ENCODE data around the gene RTKN2. TPM values are rescaled to one million over a fixed set of nuclear protein-coding genes. Genes with fewer than 3 reads are reported as not detected.
A peak's percentile ranks its signal among the peaks of the same experiment; 100 is the strongest.

Gene RTKN2
- total RNA-seq, 1 donor from 2014 or later = 3.9 TPM

GRCh38 chr10:62194924-62195674 lies 73.5 kb downstream of the RTKN2 start:
- no peak overlapping the region for H3K4me3 Mint-ChIP-seq (ENCODE audit: unreplicated experiment)
- H3K9me3 Mint-ChIP-seq (ENCODE audit: low read depth) = no peaks in the 10 kb centered on the region
- H3K36me3 Mint-ChIP-seq (ENCODE audit: low read depth) = no peaks in the 10 kb centered on the region
- H3K27me3 Mint-ChIP-seq (ENCODE audit: low read depth) = no peaks in the 10 kb centered on the region
- no peak for TF ChIP-seq CTCF (IDR thresholded peaks at IDR 0.05)
- peaks cover 12% of the 10 kb centered on the region for H3K4me1 Mint-ChIP-seq (ENCODE audit: low read depth)
- H3K27ac Mint-ChIP-seq (ENCODE audit: unreplicated experiment) = peak overlapping the region; percentile 14
- no peak for DNase-seq (ENCODE audit: low spot score)

- Mint-ChIP-seq H3K4me1 (ENCODE audit: low read depth) (peaks cover 12% of the 10 kb centered on the region), H3K27me3 (ENCODE audit: low read depth) (no peaks in the 10 kb centered on the region), H3K27ac (ENCODE audit: unreplicated experiment) (no peak overlapping the region), H3K4me3 (ENCODE audit: unreplicated experiment) (no peak overlapping the region), H3K9me3 (ENCODE audit: low read depth) (no peaks in the 10 kb centered on the region), H3K36me3 (ENCODE audit: low read depth) (peaks cover 1% of the 10 kb centered on the region)
- no peak for TF ChIP-seq CTCF (IDR thresholded peaks at IDR 0.05)
- no peak for DNase-seq (ENCODE audit: low spot score)
Observed at GRCh38 chr10:62193479-62193878, 75.2 kb downstream of the RTKN2 start.

- Mint-ChIP-seq H3K36me3 (ENCODE audit: low read depth) (peaks cover 1% of the 10 kb centered on the region), H3K4me1 (ENCODE audit: low read depth) (no peaks in the 10 kb centered on the region), H3K27ac (ENCODE audit: unreplicated experiment) (no peak overlapping the region), H3K4me3 (ENCODE audit: unreplicated experiment) (no peak overlapping the region), H3K9me3 (ENCODE audit: low read depth) (no peaks in the 10 kb centered on the region), H3K27me3 (ENCODE audit: low read depth) (no peaks in the 10 kb centered on the region)
- no peak for TF ChIP-seq CTCF (IDR thresholded peaks at IDR 0.05)
- DNase-seq (ENCODE audit: low spot score) = no peak
Observed at GRCh38 chr10:62189131-62189530, 79.5 kb downstream of the RTKN2 start.

- no peaks in the 10 kb centered on the region for H3K27me3 Mint-ChIP-seq (ENCODE audit: low read depth)
- H3K4me3 Mint-ChIP-seq (ENCODE audit: unreplicated experiment) = no peak overlapping the region
- no peak for TF ChIP-seq CTCF (IDR thresholded peaks at IDR 0.05)
- DNase-seq (ENCODE audit: low spot score) = no peak
- H3K4me1 Mint-ChIP-seq (ENCODE audit: low read depth) = no peaks in the 10 kb centered on the region
- H3K9me3 Mint-ChIP-seq (ENCODE audit: low read depth) = no peaks in the 10 kb centered on the region
- peaks cover 1% of the 10 kb centered on the region for H3K36me3 Mint-ChIP-seq (ENCODE audit: low read depth)
- H3K27ac Mint-ChIP-seq (ENCODE audit: unreplicated experiment) = no peak overlapping the region
Observed at GRCh38 chr10:62188021-62188616, 80.5 kb downstream of the RTKN2 start.

GRCh38 chr10:62186999-62187675 lies 81.5 kb downstream of the RTKN2 start:
- Mint-ChIP-seq H3K27ac (ENCODE audit: unreplicated experiment) (no peak overlapping the region), H3K4me3 (ENCODE audit: unreplicated experiment) (no peak overlapping the region), H3K36me3 (ENCODE audit: low read depth) (peaks cover 1% of the 10 kb centered on the region), H3K27me3 (ENCODE audit: low read depth) (no peaks in the 10 kb centered on the region), H3K9me3 (ENCODE audit: low read depth) (no peaks in the 10 kb centered on the region), H3K4me1 (ENCODE audit: low read depth) (no peaks in the 10 kb centered on the region)
- TF ChIP-seq CTCF (IDR thresholded peaks at IDR 0.05) = no peak
- no peak for DNase-seq (ENCODE audit: low spot score)
